GM12878 (cell line): ENCODE results near the gene SPATA45.

Experiments used
- BRCA1 ChIP-seq: IDR thresholded peaks from 2 replicates; pipeline ENCODE4 v1.6.1; 2011; ENCODE audit warnings: low read depth, low read length, improper control_type of control experiment
- CTCF ChIP-seq, 3 experiments: IDR thresholded peaks in 2 of 3; conservative IDR thresholded peaks in 1 of 3; 2 replicates each; pipeline ENCODE4 v1.5.1; 2011; ENCODE audit warnings: low read depth in 3 of 3, low read length in 3 of 3, mild to moderate bottlenecking in 3 of 3, control low read depth in 2 of 3, moderate library complexity in 2 of 3, inconsistent platforms in 1 of 3, mixed read lengths in 1 of 3; ENCODE audit not compliant: control insufficient read depth in 2 of 3, insufficient read depth in 1 of 3; ENCODE audit errors: extremely low read depth in 1 of 3
- FOXM1 ChIP-seq: IDR thresholded peaks from 2 replicates; pipeline ENCODE4 v1.6.1; 2012; ENCODE audit warnings: low read depth, mild to moderate bottlenecking, inconsistent platforms, low read length, moderate library complexity
- USF1 ChIP-seq: IDR thresholded peaks from 2 replicates; pipeline ENCODE4 v1.6.1; 2011; ENCODE audit warnings: borderline replicate concordance, low read depth, mild to moderate bottlenecking, moderate library complexity, mixed read lengths, low read length; ENCODE audit not compliant: insufficient read depth; ENCODE audit errors: extremely low read length

- TF ChIP-seq FOXM1 (no peak), USF1 (no peak), BRCA1 (no peak), CTCF (IDR thresholded peaks at IDR 0.05 in 2 of 3, conservative IDR thresholded peaks at IDR 0.05 in 1 of 3; ENCODE audit: control insufficient read depth in 2 of 3, extremely low read depth in 1 of 3, insufficient read depth in 1 of 3, low read depth in 3 of 3, low read length in 3 of 3) (no peak)
These were observed 37.1 kb upstream of the SPATA45 start for GRCh38 chr1:212884592-212884991.
